ENCODE data around the gene MYT1.

DNA sequence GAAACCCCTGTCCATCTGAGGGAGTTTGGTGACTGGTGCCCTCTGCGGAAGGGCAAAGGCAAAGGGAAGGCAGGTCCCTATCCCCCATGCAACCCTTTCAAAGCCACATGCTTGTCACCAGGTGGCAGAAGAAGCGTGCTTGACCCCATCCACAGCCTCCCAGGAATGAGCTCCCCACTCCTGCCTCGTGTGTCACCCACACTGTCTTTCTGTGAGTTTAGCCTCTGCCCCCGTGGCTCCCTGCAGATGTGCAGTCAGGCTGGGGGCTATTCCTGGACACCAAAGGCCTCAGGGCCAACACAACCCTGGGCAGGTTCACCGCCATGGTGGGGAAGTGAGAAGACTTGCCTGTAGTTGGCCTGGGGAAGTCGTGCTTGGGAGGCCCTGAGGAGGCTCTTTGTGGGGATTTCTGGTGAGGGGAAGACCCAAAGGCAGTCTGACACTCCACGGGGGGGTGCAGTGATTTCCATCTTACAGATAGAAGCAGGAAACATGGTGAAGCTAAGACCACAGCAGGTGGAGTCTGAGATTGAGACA, 74.7 kb downstream of the MYT1 start:
- TF ChIP-seq, protein P1, sequence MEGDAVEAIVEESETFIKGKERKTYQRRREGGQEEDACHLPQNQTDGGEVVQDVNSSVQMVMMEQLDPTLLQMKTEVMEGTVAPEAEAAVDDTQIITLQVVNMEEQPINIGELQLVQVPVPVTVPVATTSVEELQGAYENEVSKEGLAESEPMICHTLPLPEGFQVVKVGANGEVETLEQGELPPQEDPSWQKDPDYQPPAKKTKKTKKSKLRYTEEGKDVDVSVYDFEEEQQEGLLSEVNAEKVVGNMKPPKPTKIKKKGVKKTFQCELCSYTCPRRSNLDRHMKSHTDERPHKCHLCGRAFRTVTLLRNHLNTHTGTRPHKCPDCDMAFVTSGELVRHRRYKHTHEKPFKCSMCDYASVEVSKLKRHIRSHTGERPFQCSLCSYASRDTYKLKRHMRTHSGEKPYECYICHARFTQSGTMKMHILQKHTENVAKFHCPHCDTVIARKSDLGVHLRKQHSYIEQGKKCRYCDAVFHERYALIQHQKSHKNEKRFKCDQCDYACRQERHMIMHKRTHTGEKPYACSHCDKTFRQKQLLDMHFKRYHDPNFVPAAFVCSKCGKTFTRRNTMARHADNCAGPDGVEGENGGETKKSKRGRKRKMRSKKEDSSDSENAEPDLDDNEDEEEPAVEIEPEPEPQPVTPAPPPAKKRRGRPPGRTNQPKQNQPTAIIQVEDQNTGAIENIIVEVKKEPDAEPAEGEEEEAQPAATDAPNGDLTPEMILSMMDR (IDR thresholded peaks at IDR 0.05) = no peak
- TF ChIP-seq POLR2A (IDR thresholded peaks at IDR 0.05) = no peak
